HEK293T (cell line): ENCODE results near the gene ABCD1.
"Not testable (repeated sequence)": the region's sequence is repeated elsewhere in the genome, so short reads cannot be mapped to it uniquely, and the experiment has no call there.

ENCODE experiments used
- CTCF ChIA-PET: fragments of 350-600 bp; formaldehyde crosslinking; extraction: SDS; loops from one replicate; lab custom pipeline; 2021; ENCODE audit warnings: antibody characterized with exemption, inconsistent platforms; lab: Yijun Ruan, JAX
- POLR2A ChIA-PET: fragments of 350-600 bp; formaldehyde crosslinking; extraction: SDS; loops from one replicate; lab custom pipeline; 2020; ENCODE audit warnings: antibody characterized with exemption, inconsistent platforms; lab: Yijun Ruan, JAX
- DNase-seq: peaks from one replicate; pipeline ENCODE4 v3.0.0; 2012; ENCODE audit warnings: mixed read lengths; ENCODE audit errors: extremely low spot score
- ARNT ChIP-seq: fragments of 450-650 bp; IDR thresholded peaks from 2 replicates; pipeline ENCODE4 v1.6.1; 2017; ENCODE audit warnings: mild to moderate bottlenecking
- BHLHE40 ChIP-seq: fragments of 450-650 bp; IDR thresholded peaks from 2 replicates; pipeline ENCODE4 v1.6.1; 2016; ENCODE audit warnings: mild to moderate bottlenecking, moderate library complexity, borderline replicate concordance
- CTBP1 ChIP-seq: fragments of 450-650 bp; IDR thresholded peaks from 2 replicates; pipeline ENCODE4 v1.6.1; 2016; ENCODE audit warnings: borderline replicate concordance
- ELF4 ChIP-seq: fragments of 450-650 bp; IDR thresholded peaks from 2 replicates; pipeline ENCODE4 v1.6.1; 2017; ENCODE audit warnings: antibody characterized with exemption
- FOXA1 ChIP-seq: fragments of 450-650 bp; IDR thresholded peaks from 2 replicates; pipeline ENCODE4 v1.6.1; 2016; ENCODE audit warnings: mild to moderate bottlenecking
- FOXK2 ChIP-seq: fragments of 450-650 bp; IDR thresholded peaks from 2 replicates; pipeline ENCODE4 v1.6.1; 2016; ENCODE audit warnings: mild to moderate bottlenecking
- FOXM1 ChIP-seq: fragments of 450-650 bp; IDR thresholded peaks from 2 replicates; pipeline ENCODE4 v1.6.1; 2017; ENCODE audit warnings: mild to moderate bottlenecking, borderline replicate concordance
- HDGF ChIP-seq: fragments of 450-650 bp; IDR thresholded peaks from 2 replicates; pipeline ENCODE4 v1.6.1; 2017; ENCODE audit warnings: antibody characterized with exemption, borderline replicate concordance
- L3MBTL2 ChIP-seq: fragments of 450-650 bp; conservative IDR thresholded peaks from 2 replicates; pipeline ENCODE4 v1.6.1; 2016; ENCODE audit warnings: mild to moderate bottlenecking
- LEF1 ChIP-seq: fragments of 450-650 bp; IDR thresholded peaks from 2 replicates; pipeline ENCODE4 v1.6.1; 2017; ENCODE audit warnings: mild to moderate bottlenecking, borderline replicate concordance
- NFRKB ChIP-seq: fragments of 450-650 bp; IDR thresholded peaks from 2 replicates; pipeline ENCODE4 v1.6.1; 2016; ENCODE audit warnings: mild to moderate bottlenecking, moderate library complexity
- SP1 ChIP-seq: fragments of 450-650 bp; IDR thresholded peaks from 2 replicates; pipeline ENCODE4 v1.6.1; 2017
- SUZ12 ChIP-seq: fragments of 450-650 bp; IDR thresholded peaks from 2 replicates; pipeline ENCODE4 v1.6.1; 2016; ENCODE audit warnings: mild to moderate bottlenecking
- TARDBP ChIP-seq: fragments of 450-650 bp; IDR thresholded peaks from 2 replicates; pipeline ENCODE4 v1.6.1; 2016
- ZNF384 ChIP-seq: fragments of 450-650 bp; IDR thresholded peaks from 2 replicates; pipeline ENCODE4 v1.6.1; 2016
- TF ChIP-seq, protein P1 (sequence below): fragments of 450-650 bp; IDR thresholded peaks from 2 replicates; pipeline ENCODE4 v1.6.1; 2016

ABCD1 gene

DNA sequence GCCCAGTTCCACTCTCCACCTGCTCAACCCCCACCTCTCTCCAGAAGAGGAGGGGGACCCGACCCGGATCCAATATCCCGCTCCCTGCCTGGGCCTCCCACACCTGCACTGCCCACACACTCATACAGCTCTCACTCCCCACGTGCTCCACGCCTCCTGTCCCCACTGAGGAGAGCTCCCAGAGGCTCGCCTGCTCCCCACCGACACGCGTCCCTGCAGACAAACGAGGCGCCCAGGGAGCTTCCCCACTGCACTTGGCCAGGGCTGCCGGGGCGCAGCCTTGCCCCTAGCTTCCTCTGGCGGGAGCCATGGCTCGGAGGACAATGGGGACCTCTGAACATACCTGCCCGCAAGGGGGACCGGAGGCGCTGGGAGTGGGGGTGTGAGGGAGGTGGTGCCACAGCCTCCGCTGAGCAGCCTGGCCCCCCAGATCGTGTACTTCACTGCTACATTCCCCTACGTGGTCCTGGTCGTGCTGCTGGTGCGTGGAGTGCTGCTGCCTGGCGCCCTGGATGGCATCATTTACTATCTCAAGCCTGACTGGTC, 32.0 kb upstream of the ABCD1 start:
- no peak for TF ChIP-seq ZNF384
- no peak for TF ChIP-seq LEF1
- TF ChIP-seq, protein P1, sequence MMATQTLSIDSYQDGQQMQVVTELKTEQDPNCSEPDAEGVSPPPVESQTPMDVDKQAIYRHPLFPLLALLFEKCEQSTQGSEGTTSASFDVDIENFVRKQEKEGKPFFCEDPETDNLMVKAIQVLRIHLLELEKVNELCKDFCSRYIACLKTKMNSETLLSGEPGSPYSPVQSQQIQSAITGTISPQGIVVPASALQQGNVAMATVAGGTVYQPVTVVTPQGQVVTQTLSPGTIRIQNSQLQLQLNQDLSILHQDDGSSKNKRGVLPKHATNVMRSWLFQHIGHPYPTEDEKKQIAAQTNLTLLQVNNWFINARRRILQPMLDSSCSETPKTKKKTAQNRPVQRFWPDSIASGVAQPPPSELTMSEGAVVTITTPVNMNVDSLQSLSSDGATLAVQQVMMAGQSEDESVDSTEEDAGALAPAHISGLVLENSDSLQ, result no peak
- no peak for TF ChIP-seq NFRKB
- no peak for TF ChIP-seq FOXA1
- TF ChIP-seq FOXM1, result no peak
- DNase-seq, result no peak
- POLR2A ChIA-PET, result no interaction called here
- CTCF ChIA-PET, result interaction anchor here (1.2 kb wide), 1 partner anchor 15 kb away, joined by 4 read pairs; no protein-coding TSS in a partner anchor

- CTCF ChIA-PET, result interaction anchor here (1.2 kb wide), 1 partner anchor 15 kb away, joined by 4 read pairs; no protein-coding TSS in a partner anchor
- POLR2A ChIA-PET, result no interaction called here
- TF ChIP-seq ELF4 (no peak), ZNF384 (no peak), L3MBTL2 (no peak), CTBP1 (no peak), HDGF (no peak), FOXK2 (no peak), ARNT (no peak), NFRKB (no peak), FOXA1 (no peak)
- TF ChIP-seq, protein P1, result no peak
- DNase-seq, result no peak
Observed at GRCh38 chrX:153693216-153694086, 31.2 kb upstream of the ABCD1 start.

GRCh38 chrX:153694256-153694655, 30.4 kb upstream of the ABCD1 start:
- POLR2A ChIA-PET, DNase-seq, CTCF ChIA-PET: not testable (repeated sequence)

DNA sequence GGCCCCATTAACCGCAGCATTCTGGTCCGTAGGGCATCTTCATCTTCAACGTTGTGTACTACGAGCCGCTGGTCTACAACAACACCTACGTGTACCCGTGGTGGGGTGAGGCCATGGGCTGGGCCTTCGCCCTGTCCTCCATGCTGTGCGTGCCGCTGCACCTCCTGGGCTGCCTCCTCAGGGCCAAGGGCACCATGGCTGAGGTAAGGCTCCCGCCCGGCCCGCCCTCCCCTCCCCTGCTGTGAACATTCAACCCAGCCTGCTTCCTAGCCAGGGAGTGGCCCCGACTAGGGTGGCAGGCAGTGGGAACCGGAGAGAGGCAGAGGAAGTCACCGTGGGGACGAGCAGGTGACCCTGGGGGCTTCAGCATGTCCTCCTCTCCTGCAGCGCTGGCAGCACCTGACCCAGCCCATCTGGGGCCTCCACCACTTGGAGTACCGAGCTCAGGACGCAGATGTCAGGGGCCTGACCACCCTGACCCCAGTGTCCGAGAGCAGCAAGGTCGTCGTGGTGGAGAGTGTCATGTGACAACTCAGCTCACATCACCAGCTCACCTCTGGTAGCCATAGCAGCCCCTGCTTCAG, 29.9 kb upstream of the ABCD1 start:
- POLR2A ChIA-PET, result no interaction called here
- no peak for DNase-seq
- CTCF ChIA-PET, result no interaction called here

GRCh38 chrX:153696100-153696499, 28.6 kb upstream of the ABCD1 start:
- no peak for DNase-seq
- CTCF ChIA-PET, result no interaction called here
- POLR2A ChIA-PET, result no interaction called here
- TF ChIP-seq HDGF (no peak), ZNF384 (no peak), FOXM1 (no peak), CTBP1 (no peak), FOXA1 (no peak), TARDBP (no peak), NFRKB (no peak), ELF4 (no peak), FOXK2 (no peak), L3MBTL2 (no peak), LEF1 (no peak), BHLHE40 (no peak), ARNT (no peak), SUZ12 (no peak), SP1 (no peak)
- TF ChIP-seq, protein P1, result no peak

More for the DNA sequence above, 29.9 kb upstream of the ABCD1 start:
- TF ChIP-seq, protein P1, result no peak
- no peak for TF ChIP-seq FOXA1
- no peak for TF ChIP-seq ELF4
- TF ChIP-seq SP1, result no peak
- no peak for TF ChIP-seq TARDBP
- TF ChIP-seq ARNT, result no peak

- CTCF ChIA-PET, DNase-seq, POLR2A ChIA-PET: not testable (repeated sequence)
Observed at GRCh38 chrX:153696538-153696937, 28.1 kb upstream of the ABCD1 start.

DNA sequence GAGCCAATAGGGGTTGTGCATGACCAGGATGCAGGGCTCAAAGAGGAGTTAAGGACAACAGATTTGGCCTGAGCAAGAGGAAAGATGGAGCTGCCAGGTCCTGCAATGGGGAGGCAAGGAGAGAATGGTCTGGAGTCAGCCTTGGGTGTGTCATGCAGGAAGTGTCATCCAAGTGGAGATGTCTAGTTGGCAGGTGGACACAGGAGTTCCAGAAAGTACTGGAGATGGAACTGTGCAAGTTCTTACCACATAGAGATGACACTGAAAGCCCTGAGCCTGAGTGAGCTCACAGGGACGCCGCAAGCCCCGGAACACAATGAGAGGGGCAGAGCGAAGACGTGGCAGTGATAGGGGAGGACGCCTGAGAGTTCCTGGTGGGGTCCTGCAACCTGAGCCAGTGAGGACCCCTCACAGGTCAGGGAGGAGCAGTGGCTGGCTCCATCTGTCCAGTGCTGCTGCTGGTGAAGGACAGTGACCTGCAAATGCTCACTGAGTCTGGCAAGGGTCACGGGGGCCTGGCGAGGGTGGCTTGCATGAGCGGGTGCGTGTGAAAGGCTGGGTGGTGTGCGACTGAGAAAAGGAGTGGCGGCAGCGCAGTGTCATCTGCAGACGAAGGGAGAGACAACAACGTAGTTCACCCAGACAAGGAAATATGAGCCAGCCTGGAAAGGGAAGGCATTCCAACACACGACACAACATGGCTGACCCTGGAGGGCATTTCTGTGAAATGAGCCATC, 27.5 kb upstream of the ABCD1 start:
- CTCF ChIA-PET, POLR2A ChIA-PET, DNase-seq: not testable (repeated sequence)
